HG03066 (cell line): Measurements from ENCODE around the gene TUBB.
A peak's percentile ranks its signal among the peaks of the same experiment; 100 is the strongest.

ENCODE experiments used
- ATAC-seq: cut with Tn5 transposase; IDR thresholded peaks from one replicate; pipeline ENCODE4 v1.9.1; 2021; ENCODE audit warnings: low read depth; ENCODE audit not compliant: unreplicated experiment

TUBB gene

GRCh38 chr6:30719791-30720737 is at the start of gene TUBB:
Gene TUBB, plus strand, starts transcription at chr6:30720352. Its CDS starts 155 bp downstream, at chr6:30720507.
- peak; percentile 38 for ATAC-seq

GRCh38 chr6:30670760-30671527 is 49.2 kb upstream of the TUBB start:
- ATAC-seq: no peak

- peak; percentile 78 for ATAC-seq
Measured at GRCh38 chr6:30672445-30673253, 47.5 kb upstream of the TUBB start, which contains the start of gene DHX16. Gene DHX16, minus strand, starts transcription at chr6:30673006. Its CDS starts 165 bp downstream, at chr6:30672841.

GRCh38 chr6:30676660-30677285 is 43.4 kb upstream of the TUBB start:
- no peak for ATAC-seq

GRCh38 chr6:30678964-30679726 is 41.0 kb upstream of the TUBB start:
- no peak for ATAC-seq

GRCh38 chr6:30679765-30680535 is 40.2 kb upstream of the TUBB start:
- no peak for ATAC-seq

GRCh38 chr6:30681766-30682142 is 38.4 kb upstream of the TUBB start:
- no peak for ATAC-seq

- peak; percentile 39 for ATAC-seq
Measured at GRCh38 chr6:30682143-30683117, 37.7 kb upstream of the TUBB start.

- ATAC-seq: no peak
Measured at GRCh38 chr6:30683183-30683979, 36.8 kb upstream of the TUBB start.

GRCh38 chr6:30683980-30684338 is 36.2 kb upstream of the TUBB start:
- no peak for ATAC-seq

- no peak for ATAC-seq
Measured at GRCh38 chr6:30684386-30685156, 35.6 kb upstream of the TUBB start.

- no peak for ATAC-seq
Measured at GRCh38 chr6:30685157-30686008, 34.8 kb upstream of the TUBB start.

- ATAC-seq: no peak
Measured at GRCh38 chr6:30686009-30686907, 33.9 kb upstream of the TUBB start, which contains the start of gene PPP1R18. Gene PPP1R18, minus strand, starts transcription at chr6:30686645. Its CDS starts 627 bp downstream, at chr6:30686018.
